Stimulated activated CD4-positive, alpha-beta T cell treated with anti-CD3 and anti-CD28 coated beads, TNF-alpha, amount 100 ng/mL, for 1 hour (primary cell): ENCODE data around the gene EPHB2.

Source experiments
- DNase-seq, 3 donors: peaks; one replicate each; pipeline ENCODE4 v3.0.0-alpha.2; 2020; ENCODE audit warnings: low read depth in 3 of 3, low spot score in 1 of 3

EPHB2 gene

GRCh38 chr1:22777388-22778057 is 66.9 kb downstream of the EPHB2 start:
- DNase-seq, result no peak

- no peak for DNase-seq
These were observed 67.8 kb downstream of the EPHB2 start for GRCh38 chr1:22778408-22778807.

GRCh38 chr1:22778862-22779520 is 68.4 kb downstream of the EPHB2 start:
- no peak for DNase-seq

GRCh38 chr1:22780696-22781095 is 70.1 kb downstream of the EPHB2 start:
- no peak for DNase-seq

GRCh38 chr1:22781483-22781882 is 70.8 kb downstream of the EPHB2 start:
- DNase-seq, result no peak

GRCh38 chr1:22782406-22782805 is 71.8 kb downstream of the EPHB2 start:
- DNase-seq, result no peak

GRCh38 chr1:22784317-22784716 is 73.7 kb downstream of the EPHB2 start:
- DNase-seq, result no peak

GRCh38 chr1:22784737-22785136 is 74.1 kb downstream of the EPHB2 start:
- DNase-seq, result no peak

- DNase-seq, result no peak
These were observed 75.5 kb downstream of the EPHB2 start for GRCh38 chr1:22786101-22786500.

GRCh38 chr1:22786719-22787489 is 76.3 kb downstream of the EPHB2 start:
- no peak for DNase-seq

- DNase-seq, result no peak
These were observed 77.0 kb downstream of the EPHB2 start for GRCh38 chr1:22787636-22788035.

GRCh38 chr1:22788254-22788661 is 77.6 kb downstream of the EPHB2 start:
- no peak for DNase-seq

GRCh38 chr1:22789356-22789994 is 78.8 kb downstream of the EPHB2 start:
- no peak for DNase-seq

GRCh38 chr1:22790232-22791008 is 79.8 kb downstream of the EPHB2 start:
- no peak for DNase-seq

- DNase-seq, result no peak
These were observed 81.2 kb downstream of the EPHB2 start for GRCh38 chr1:22791831-22792347.

GRCh38 chr1:22792396-22793160 is 81.9 kb downstream of the EPHB2 start:
- no peak for DNase-seq

- DNase-seq, result no peak
These were observed 83.0 kb downstream of the EPHB2 start for GRCh38 chr1:22793647-22794046.

- no peak for DNase-seq
These were observed 84.2 kb downstream of the EPHB2 start for GRCh38 chr1:22794647-22795365.

- no peak for DNase-seq
These were observed 84.7 kb downstream of the EPHB2 start for GRCh38 chr1:22795366-22795714.
